BJ (cell line): ENCODE results near the gene PRDM10. TPM values are rescaled to one million over a fixed set of nuclear protein-coding genes. Genes with fewer than 3 reads are reported as not detected.

Source experiments
- CTCF ChIA-PET: fragments of 350-600 bp; formaldehyde crosslinking; extraction: SDS; loops from one replicate; lab custom pipeline; 2021; ENCODE audit warnings: antibody characterized with exemption, inconsistent platforms; lab: Yijun Ruan, JAX
- POLR2A ChIA-PET: fragments of 300-600 bp; sonication (Branson Sonifier 250); formaldehyde crosslinking; extraction: SDS; loops from one replicate; lab custom pipeline; 2021; ENCODE audit warnings: antibody characterized with exemption; lab: Charles Lee
- DNase-seq: peaks from one replicate; pipeline ENCODE4 v3.0.0-alpha.2; 2011; ENCODE audit warnings: low read depth
- H3K27me3 ChIP-seq: 2 replicates; pipeline ENCODE4 v1.6.0; 2011; ENCODE audit warnings: low read length; ENCODE audit not compliant: control insufficient read depth, insufficient read depth
- H3K36me3 ChIP-seq: 2 replicates; pipeline ENCODE4 v1.5.1; 2011; ENCODE audit warnings: low read length; ENCODE audit not compliant: control insufficient read depth, insufficient read depth
- H3K4me3 ChIP-seq: 2 replicates; pipeline ENCODE4 v1.5.1; 2011; ENCODE audit warnings: low read depth, mild to moderate bottlenecking, control low read depth, low read length
- polyA plus RNA-seq: library from polyadenylated mRNA; depleted of rRNA; stranded (reverse); fragments of >200 nt; gene quantifications from 2 replicates; pipeline ENCODE4 v1.2.3, GENCODE V29; 2011
- TF ChIP-seq, protein P1 (sequence below): IDR thresholded peaks from 2 replicates; pipeline ENCODE4 v1.5.1; 2011; ENCODE audit warnings: low read depth, mild to moderate bottlenecking, control low read depth, inconsistent platforms, low read length, moderate library complexity; ENCODE audit not compliant: insufficient read depth

The PRDM10 gene
- polyA plus RNA-seq, 1 experiment = 5.5 TPM

- H3K4me3 ChIP-seq = no peak overlapping the region
- CTCF ChIA-PET = interaction anchor here (1.4 kb wide), 1 partner anchor 193 kb away, joined by 5 read pairs; no protein-coding TSS in a partner anchor
- POLR2A ChIA-PET = no interaction called here
- no peaks in the 10 kb centered on the region for H3K36me3 ChIP-seq
- no peaks in the 10 kb centered on the region for H3K27me3 ChIP-seq
- DNase-seq = no peak
- TF ChIP-seq, protein P1, sequence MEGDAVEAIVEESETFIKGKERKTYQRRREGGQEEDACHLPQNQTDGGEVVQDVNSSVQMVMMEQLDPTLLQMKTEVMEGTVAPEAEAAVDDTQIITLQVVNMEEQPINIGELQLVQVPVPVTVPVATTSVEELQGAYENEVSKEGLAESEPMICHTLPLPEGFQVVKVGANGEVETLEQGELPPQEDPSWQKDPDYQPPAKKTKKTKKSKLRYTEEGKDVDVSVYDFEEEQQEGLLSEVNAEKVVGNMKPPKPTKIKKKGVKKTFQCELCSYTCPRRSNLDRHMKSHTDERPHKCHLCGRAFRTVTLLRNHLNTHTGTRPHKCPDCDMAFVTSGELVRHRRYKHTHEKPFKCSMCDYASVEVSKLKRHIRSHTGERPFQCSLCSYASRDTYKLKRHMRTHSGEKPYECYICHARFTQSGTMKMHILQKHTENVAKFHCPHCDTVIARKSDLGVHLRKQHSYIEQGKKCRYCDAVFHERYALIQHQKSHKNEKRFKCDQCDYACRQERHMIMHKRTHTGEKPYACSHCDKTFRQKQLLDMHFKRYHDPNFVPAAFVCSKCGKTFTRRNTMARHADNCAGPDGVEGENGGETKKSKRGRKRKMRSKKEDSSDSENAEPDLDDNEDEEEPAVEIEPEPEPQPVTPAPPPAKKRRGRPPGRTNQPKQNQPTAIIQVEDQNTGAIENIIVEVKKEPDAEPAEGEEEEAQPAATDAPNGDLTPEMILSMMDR = no peak
Observed at GRCh38 chr11:129939510-129939909, 63.1 kb downstream of the PRDM10 start.

- ChIA-PET POLR2A (no interaction called here), CTCF (no interaction called here)
- TF ChIP-seq, protein P1 = no peak
- Histone ChIP-seq H3K36me3 (no peaks in the 10 kb centered on the region), H3K4me3 (no peak overlapping the region), H3K27me3 (no peaks in the 10 kb centered on the region)
- DNase-seq = no peak
Observed at GRCh38 chr11:129938764-129939163, 63.9 kb downstream of the PRDM10 start.

DNA sequence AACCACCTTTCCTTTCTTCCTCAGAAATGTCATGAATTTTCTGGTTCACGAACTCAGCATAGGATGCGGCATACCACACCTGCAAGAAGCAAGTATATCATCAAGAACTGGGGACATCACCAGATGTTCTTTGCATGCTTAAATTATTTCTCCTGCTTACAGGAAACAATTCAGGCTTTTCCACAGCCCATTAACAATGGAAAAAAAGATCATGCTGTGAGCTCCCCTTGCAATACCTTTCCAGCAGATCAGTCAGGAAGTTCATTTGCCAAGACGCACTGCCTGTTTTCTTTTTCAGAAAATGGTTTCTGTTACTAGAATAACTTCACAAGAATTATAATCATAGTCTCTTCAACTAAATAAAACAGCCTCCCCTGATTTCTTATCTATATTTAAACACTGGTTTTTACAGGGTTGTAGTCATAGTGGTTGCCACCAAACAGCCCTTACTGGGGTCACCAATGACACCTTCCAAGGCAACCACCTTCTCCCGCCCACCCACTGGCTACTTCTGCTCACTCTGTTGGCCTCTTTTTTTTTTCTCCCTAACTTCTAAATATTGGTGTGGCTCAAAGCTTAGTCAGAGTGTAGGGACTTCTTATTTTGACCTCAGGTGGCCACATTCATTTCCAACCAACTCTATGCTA lies 64.9 kb downstream of the PRDM10 start:
- CTCF ChIA-PET = interaction anchor here (1.0 kb wide), 1 partner anchor 8 kb away, joined by 3 read pairs; no protein-coding TSS in a partner anchor
- no peak overlapping the region for H3K4me3 ChIP-seq
- TF ChIP-seq, protein P1 = no peak
- H3K36me3 ChIP-seq = no peaks in the 10 kb centered on the region
- no peaks in the 10 kb centered on the region for H3K27me3 ChIP-seq
- no peak for DNase-seq
- POLR2A ChIA-PET = no interaction called here

GRCh38 chr11:129935723-129936122 lies 66.9 kb downstream of the PRDM10 start:
- no peak for DNase-seq
- no peaks in the 10 kb centered on the region for H3K27me3 ChIP-seq
- H3K36me3 ChIP-seq = peaks cover 1% of the 10 kb centered on the region; the same call in 1 of the 2 replicates
- ChIA-PET POLR2A (no interaction called here), CTCF (interaction anchor here (1.0 to 1.7 kb wide), 3 partner anchors 11 to 20 kb away, joined by 3 to 5 read pairs (median 3); no protein-coding TSS in a partner anchor)
- no peak overlapping the region for H3K4me3 ChIP-seq
- TF ChIP-seq, protein P1 = no peak

DNA sequence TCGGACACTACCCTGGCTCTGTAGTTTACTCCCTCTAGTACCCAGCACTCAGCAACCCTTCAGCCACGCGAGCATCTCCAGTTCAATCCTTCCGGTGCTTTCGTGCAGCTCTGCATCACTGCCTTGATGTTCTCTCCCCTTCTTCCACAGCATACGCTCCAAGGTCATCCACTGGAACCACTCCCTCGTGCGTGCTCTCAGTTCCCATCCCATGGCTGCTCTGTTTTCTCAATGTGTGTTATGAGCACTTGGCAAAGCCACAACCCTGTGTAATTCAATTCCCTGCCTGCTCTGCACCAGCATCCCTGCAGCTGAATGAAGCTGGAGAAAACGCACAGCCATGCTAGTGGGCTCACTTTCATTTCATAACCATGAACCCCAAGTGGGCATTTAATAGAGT lies 68.7 kb downstream of the PRDM10 start:
- POLR2A ChIA-PET = no interaction called here
- CTCF ChIA-PET = interaction anchor here (1.4 kb wide), 1 partner anchor 198 kb away, joined by 5 read pairs; no protein-coding TSS in a partner anchor
- H3K36me3 ChIP-seq = peaks cover 1% of the 10 kb centered on the region; the same call in 1 of the 2 replicates

More for the DNA sequence above, 68.7 kb downstream of the PRDM10 start:
- no peaks in the 10 kb centered on the region for H3K27me3 ChIP-seq
- no peak overlapping the region for H3K4me3 ChIP-seq
- no peak for DNase-seq
- TF ChIP-seq, protein P1 = no peak
